PC-3 (cell line): ENCODE results near the gene PRTN3. TPM values are rescaled to one million over a fixed set of nuclear protein-coding genes. Genes with fewer than 3 reads are reported as not detected.
"Not testable (repeated sequence)": the region's sequence is repeated elsewhere in the genome, so short reads cannot be mapped to it uniquely, and the experiment has no call there.

Source experiments
- ATAC-seq: fragments of 200-7000 bp; cut with Tn5 transposase; 2 replicates; pipeline ENCODE4 v1.9.1; 2020; ENCODE audit warnings: mild to moderate bottlenecking, moderate library complexity
- BruUV-seq: library from RNA; stranded (reverse); fragments of 400-500 nt; replicated peaks from 2 replicates; lab custom pipeline; 2021; lab: Mats Ljungman, UMichigan
- CTCF ChIA-PET: fragments of 300-600 bp; sonication (Branson Sonifier 250); formaldehyde crosslinking; loops from one replicate; lab custom pipeline; 2022; ENCODE audit warnings: antibody characterized with exemption; lab: Charles Lee
- POLR2A ChIA-PET: fragments of 300-600 bp; sonication (Branson Sonifier 250); formaldehyde crosslinking; loops from one replicate; lab custom pipeline; 2022; ENCODE audit warnings: antibody characterized with exemption; ENCODE audit not compliant: unreplicated experiment; lab: Charles Lee
- DNase-seq: peaks from one replicate; pipeline ENCODE4 v3.0.0-alpha.2; 2015
- H2AFZ ChIP-seq: fragments of 300-600 bp; sonication (generic); 2 replicates; pipeline ENCODE4 v1.6.0; 2016; ENCODE audit warnings: antibody characterized with exemption, low read length
- H3F3A ChIP-seq: fragments of 300-600 bp; sonication (generic); one replicate; pipeline ENCODE4 v1.6.0; 2017; ENCODE audit warnings: antibody characterized with exemption, low read length, control low read depth, mild to moderate bottlenecking; ENCODE audit not compliant: unreplicated experiment
- H3K27ac ChIP-seq: fragments of 300-600 bp; sonication (generic); 2 replicates; pipeline ENCODE4 v1.5.1; 2016; ENCODE audit warnings: mild to moderate bottlenecking, low read length
- H3K27me3 ChIP-seq: fragments of 300-600 bp; sonication (generic); 2 replicates; pipeline ENCODE4 v1.6.1; 2016; ENCODE audit warnings: low read length, mixed read lengths
- H3K36me3 ChIP-seq: fragments of 300-600 bp; sonication (generic); 2 replicates; pipeline ENCODE4 v1.6.1; 2016; ENCODE audit warnings: low read depth, mixed run types, low read length, mixed read lengths
- H3K4me1 ChIP-seq: fragments of 300-600 bp; sonication (generic); 2 replicates; pipeline ENCODE4 v1.5.1; 2016; ENCODE audit warnings: low read length; ENCODE audit not compliant: insufficient read depth
- H3K4me2 ChIP-seq: fragments of 300-600 bp; sonication (generic); 2 replicates; pipeline ENCODE4 v1.6.0; 2016; ENCODE audit warnings: low read length
- H3K4me3 ChIP-seq: fragments of 300-600 bp; sonication (generic); 2 replicates; pipeline ENCODE4 v1.5.1; 2016; ENCODE audit warnings: mild to moderate bottlenecking, low read length, mixed read lengths
- H3K79me2 ChIP-seq: fragments of 300-600 bp; sonication (generic); 2 replicates; pipeline ENCODE4 v1.6.1; 2017; ENCODE audit warnings: low read length, mixed read lengths
- H3K9ac ChIP-seq: fragments of 300-600 bp; sonication (generic); 2 replicates; pipeline ENCODE4 v1.6.0; 2016; ENCODE audit warnings: mild to moderate bottlenecking, low read length
- H3K9me2 ChIP-seq: fragments of 300-600 bp; sonication (generic); replicated peaks from 2 replicates; pipeline ENCODE4 v1.6.1; 2016; ENCODE audit warnings: mixed run types, low read length, mixed read lengths
- H3K9me3 ChIP-seq: fragments of 300-600 bp; sonication (generic); 2 replicates; pipeline ENCODE4 v1.6.1; 2016; ENCODE audit warnings: low read length, mixed read lengths
- H4K20me1 ChIP-seq: fragments of 300-600 bp; sonication (generic); 2 replicates; pipeline ENCODE4 v1.6.1; 2016; ENCODE audit warnings: low read length, mixed read lengths
- CTCF ChIP-seq: fragments of 300-600 bp; sonication (generic); conservative IDR thresholded peaks from 2 replicates; pipeline ENCODE4 v1.5.1; 2017; ENCODE audit warnings: antibody characterized with exemption, low read depth, mild to moderate bottlenecking, low read length
- EZH2 ChIP-seq: fragments of 300-600 bp; sonication (generic); IDR thresholded peaks from one replicate; pipeline ENCODE4 v1.6.1; 2017; ENCODE audit warnings: antibody characterized with exemption, mild to moderate bottlenecking, low read length; ENCODE audit not compliant: unreplicated experiment
- EZH2phosphoT487 ChIP-seq: fragments of 300-600 bp; sonication (generic); IDR thresholded peaks from 2 replicates; pipeline ENCODE4 v1.6.1; 2018; ENCODE audit warnings: mild to moderate bottlenecking, antibody characterized with exemption, low read length, borderline replicate concordance
- intact Hi-C: fragments of 100-400 bp; cut with micrococcal nuclease; formaldehyde crosslinking; loops from 2 replicates; pipeline ENCODE4 v1.9.0; 2023
- total RNA-seq: library from RNA; depleted of rRNA; stranded (reverse); fragments of >200 nt; gene quantifications from 2 replicates; pipeline ENCODE4 v1.2.3, GENCODE V29; 2014

Gene PRTN3
- total RNA-seq, 1 experiment from 2014 or later = 0.29 TPM

GRCh38 chr19:876780-877314, 36.0 kb downstream of the PRTN3 start:
- ATAC-seq (no peak), DNase-seq (no peak)
- Histone ChIP-seq H3K9me3 (no peaks in the 10 kb centered on the region), H3K9me2 (no peaks in the 10 kb centered on the region), H3K36me3 (peaks cover 5% of the 10 kb centered on the region; the same call in 1 of the 2 replicates), H3K79me2 (no peaks in the 10 kb centered on the region), H4K20me1 (no peaks in the 10 kb centered on the region), H3F3A (no peaks in the 10 kb centered on the region), H2AFZ (no peak overlapping the region), H3K4me1 (no peaks in the 10 kb centered on the region), H3K27me3 (no peaks in the 10 kb centered on the region), H3K9ac (no peak overlapping the region), H3K27ac (no peak overlapping the region), H3K4me3 (no peak overlapping the region), H3K4me2 (no peak overlapping the region)
- intact Hi-C loops = no loop called here
- no TSS peak for BruUV-seq
- CTCF ChIA-PET = no interaction called here
- TF ChIP-seq CTCF = no peak
- TF ChIP-seq EZH2phosphoT487 = no peak
- TF ChIP-seq EZH2 = no peak
- POLR2A ChIA-PET = no interaction called here

- H3K4me3 ChIP-seq, DNase-seq, H3K9me3 ChIP-seq, H2AFZ ChIP-seq, ATAC-seq, intact Hi-C loops, H3K9ac ChIP-seq, H3K79me2 ChIP-seq, H3K4me1 ChIP-seq, H4K20me1 ChIP-seq, H3K27ac ChIP-seq, H3K4me2 ChIP-seq, H3K27me3 ChIP-seq, POLR2A ChIA-PET, H3K9me2 ChIP-seq, BruUV-seq, H3F3A ChIP-seq, H3K36me3 ChIP-seq: not testable (repeated sequence)
- CTCF ChIA-PET = interaction anchor here (0.6 kb wide), 1 partner anchor 46 kb away, joined by 4 read pairs; no protein-coding TSS in a partner anchor
Observed at GRCh38 chr19:877992-878660, 37.3 kb downstream of the PRTN3 start.

- POLR2A ChIA-PET, DNase-seq, H4K20me1 ChIP-seq, H3K9ac ChIP-seq, H3K27ac ChIP-seq, H3K9me2 ChIP-seq, H2AFZ ChIP-seq, H3F3A ChIP-seq, H3K4me1 ChIP-seq, H3K27me3 ChIP-seq, H3K36me3 ChIP-seq, H3K4me2 ChIP-seq, intact Hi-C loops, H3K9me3 ChIP-seq, ATAC-seq, BruUV-seq, H3K4me3 ChIP-seq, H3K79me2 ChIP-seq: not testable (repeated sequence)
- CTCF ChIA-PET = interaction anchor here (0.6 kb wide), 1 partner anchor 45 kb away, joined by 4 read pairs; no protein-coding TSS in a partner anchor
Observed at GRCh38 chr19:878751-879561, 38.2 kb downstream of the PRTN3 start.
